ENCODE measurements around the gene ISLR. TPM values are rescaled to one million over a fixed set of nuclear protein-coding genes. Genes with fewer than 3 reads are reported as not detected.

The ISLR gene
- total RNA-seq, 2 donors from 2014 or later, result not detected

Other genes with a start within 250 kb of the ISLR start
- 1 to 10 TPM; 2.9 to 8.4 TPM for gene LOXL1, start 247.2 kb upstream of the ISLR start, total RNA-seq
- 1 to 10 TPM; 3.7 to 5.6 TPM for gene STOML1, start 181.4 kb upstream of the ISLR start, total RNA-seq
- 10 to 100 TPM; 47.6 to 52.6 TPM for gene PML, start 179.0 kb upstream of the ISLR start, total RNA-seq
- gene GOLGA6A, start 91.2 kb upstream of the ISLR start, total RNA-seq, result 1 to 10 TPM in 1 of 2 donors, not detected in 1; 1.0 TPM
- gene ISLR2, start 43.1 kb upstream of the ISLR start, total RNA-seq, result not detected
- gene STRA6, start 29.1 kb downstream of the ISLR start, total RNA-seq, result not detected
- gene CCDC33, start 62.6 kb downstream of the ISLR start, total RNA-seq, result not detected
- not detected for gene CYP11A1, start 193.9 kb downstream of the ISLR start, total RNA-seq